ENCODE results near the gene AREG. TPM values are rescaled to one million over a fixed set of nuclear protein-coding genes. Genes with fewer than 3 reads are reported as not detected.

AREG gene
- total and polyA plus RNA-seq, 2 of the 13 experiments (the other 11 are each of a cell fraction or from before 2014, with no cell fraction given) = 6.2 to 7.1 TPM

GRCh38 chr4:74446896-74447295 lies 2.0 kb downstream of the AREG start (continued):
- TF ChIP-seq ZNF318 (CRISPR knock-in tag; IDR thresholded peaks at IDR 0.05) (no peak), NFIB (CRISPR knock-in tag; IDR thresholded peaks at IDR 0.05; ENCODE audit: borderline replicate concordance) (no peak), CENPX (CRISPR knock-in tag; IDR thresholded peaks at IDR 0.05) (no peak), ZXDC (CRISPR knock-in tag; IDR thresholded peaks at IDR 0.05) (no peak), ZBTB8A (CRISPR knock-in tag; IDR thresholded peaks at IDR 0.05; ENCODE audit: borderline replicate concordance, low read depth) (no peak), ZNF18 (CRISPR knock-in tag; IDR thresholded peaks at IDR 0.05; ENCODE audit: insufficient replicate concordance) (no peak), ATF7 (IDR thresholded peaks at IDR 0.05) (no peak), ATF7 (CRISPR knock-in tag; IDR thresholded peaks at IDR 0.05) (no peak), GTF2F1 (IDR thresholded peaks at IDR 0.05; ENCODE audit: low read length) (no peak)

Data from HepG2 (cell line).